ENCODE results near the gene VPS8. TPM values are rescaled to one million over a fixed set of nuclear protein-coding genes. Genes with fewer than 3 reads are reported as not detected.

Gene VPS8
- total and polyA plus RNA-seq, 2 donors (not counting 1 experiment from before 2014, with no cell fraction given) = 24.9 to 99.4 TPM

DNA sequence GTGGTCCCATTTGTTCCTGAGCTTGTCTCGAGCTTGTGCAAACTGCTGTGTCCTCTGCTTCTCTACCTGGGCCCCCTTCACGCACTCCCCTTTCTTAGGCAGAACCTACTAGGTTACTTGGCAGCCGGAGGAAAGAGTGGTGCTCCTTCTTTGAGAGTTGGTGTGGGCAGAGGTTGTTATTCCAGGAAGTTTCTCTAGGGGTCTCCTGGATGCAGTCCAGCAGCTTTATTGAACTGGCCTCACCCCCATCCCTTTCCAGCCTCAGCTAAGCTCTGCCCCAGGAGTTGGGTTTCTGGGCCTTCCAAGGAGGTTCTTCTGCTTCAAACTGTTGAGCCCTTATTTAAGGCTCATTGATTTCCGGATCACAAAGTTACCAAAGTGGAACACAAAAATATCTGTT is 237.7 kb downstream of the VPS8 start:
- Histone ChIP-seq H4K20me1 (ENCODE audit: control insufficient read depth, extremely low read depth, insufficient read depth, low read length) (no peaks in the 10 kb centered on the region), H3K9ac (ENCODE audit: insufficient read depth, low read length) (no peak overlapping the region), H3K4me2 (ENCODE audit: extremely low read depth, insufficient read depth, low read length) (no peak overlapping the region), H3K27me3 (ENCODE audit: control insufficient read depth, insufficient read depth, low read length) (no peaks in the 10 kb centered on the region), H3K27ac (ENCODE audit: insufficient read depth, low read length) (no peak overlapping the region), H3K36me3 (ENCODE audit: control insufficient read depth, insufficient read depth, low read length) (peaks cover 2% of the 10 kb centered on the region), H3K4me3 (replicated peaks in 1 of 4; ENCODE audit: control extremely low read depth in 1 of 4, insufficient read depth in 1 of 4, low read depth in 3 of 4, low read length in 4 of 4) (no peak overlapping the region), H2AFZ (ENCODE audit: low read length) (no peak overlapping the region), H3K9me3 (ENCODE audit: control insufficient read depth, insufficient read depth, low read depth, low read length) (no peaks in the 10 kb centered on the region), H3K4me1 (ENCODE audit: control insufficient read depth, extremely low read depth, insufficient read depth, low read length) (peaks cover 4% of the 10 kb centered on the region), H3K79me2 (ENCODE audit: control insufficient read depth, insufficient read depth, low read length) (no peaks in the 10 kb centered on the region)
- no peak for TF ChIP-seq EZH2 (IDR thresholded peaks at IDR 0.05; ENCODE audit: low read length, missing control alignments)
- TF ChIP-seq, protein P1, sequence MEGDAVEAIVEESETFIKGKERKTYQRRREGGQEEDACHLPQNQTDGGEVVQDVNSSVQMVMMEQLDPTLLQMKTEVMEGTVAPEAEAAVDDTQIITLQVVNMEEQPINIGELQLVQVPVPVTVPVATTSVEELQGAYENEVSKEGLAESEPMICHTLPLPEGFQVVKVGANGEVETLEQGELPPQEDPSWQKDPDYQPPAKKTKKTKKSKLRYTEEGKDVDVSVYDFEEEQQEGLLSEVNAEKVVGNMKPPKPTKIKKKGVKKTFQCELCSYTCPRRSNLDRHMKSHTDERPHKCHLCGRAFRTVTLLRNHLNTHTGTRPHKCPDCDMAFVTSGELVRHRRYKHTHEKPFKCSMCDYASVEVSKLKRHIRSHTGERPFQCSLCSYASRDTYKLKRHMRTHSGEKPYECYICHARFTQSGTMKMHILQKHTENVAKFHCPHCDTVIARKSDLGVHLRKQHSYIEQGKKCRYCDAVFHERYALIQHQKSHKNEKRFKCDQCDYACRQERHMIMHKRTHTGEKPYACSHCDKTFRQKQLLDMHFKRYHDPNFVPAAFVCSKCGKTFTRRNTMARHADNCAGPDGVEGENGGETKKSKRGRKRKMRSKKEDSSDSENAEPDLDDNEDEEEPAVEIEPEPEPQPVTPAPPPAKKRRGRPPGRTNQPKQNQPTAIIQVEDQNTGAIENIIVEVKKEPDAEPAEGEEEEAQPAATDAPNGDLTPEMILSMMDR (conservative IDR thresholded peaks at IDR 0.05 in 1 of 2, IDR thresholded peaks at IDR 0.05 in 1 of 2; ENCODE audit: low read depth in 1 of 2, low read length in 2 of 2) = no peak
- no peak for DNase-seq (ENCODE audit: low read depth in 2 of 2)

DNA sequence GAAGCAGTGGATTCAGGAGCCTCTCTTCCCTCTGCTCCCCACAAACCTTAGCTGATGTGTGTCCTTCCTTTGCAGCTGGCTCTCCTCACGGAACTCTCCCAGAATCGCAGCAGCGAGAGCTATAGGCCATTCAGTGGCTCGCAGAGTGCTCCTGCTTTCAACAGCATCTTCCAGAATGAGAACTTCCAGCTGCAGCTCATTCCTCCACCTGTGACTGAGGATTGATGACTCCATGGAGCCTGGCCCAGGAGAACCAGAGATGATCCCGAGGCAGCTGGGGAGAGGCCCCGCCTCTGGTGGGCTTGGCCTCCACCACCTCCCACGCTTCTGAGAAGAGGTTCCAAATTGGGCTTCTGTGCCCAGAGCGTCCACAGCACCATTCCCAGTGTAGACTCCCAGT is 239.8 kb downstream of the VPS8 start:
- TF ChIP-seq, protein P1 (conservative IDR thresholded peaks at IDR 0.05 in 1 of 2, IDR thresholded peaks at IDR 0.05 in 1 of 2; ENCODE audit: low read depth in 1 of 2, low read length in 2 of 2) = no peak
- no peak for TF ChIP-seq EZH2 (IDR thresholded peaks at IDR 0.05; ENCODE audit: low read length, missing control alignments)
- no peak overlapping the region for H3K4me2 ChIP-seq (ENCODE audit: extremely low read depth, insufficient read depth, low read length)
- no peak overlapping the region for H3K9ac ChIP-seq (ENCODE audit: insufficient read depth, low read length)
- H2AFZ ChIP-seq (ENCODE audit: low read length) = no peak overlapping the region
- H3K9me3 ChIP-seq (ENCODE audit: control insufficient read depth, insufficient read depth, low read depth, low read length) = no peaks in the 10 kb centered on the region
- no peaks in the 10 kb centered on the region for H3K4me1 ChIP-seq (ENCODE audit: control insufficient read depth, extremely low read depth, insufficient read depth, low read length)
- no peaks in the 10 kb centered on the region for H3K79me2 ChIP-seq (ENCODE audit: control insufficient read depth, insufficient read depth, low read length)
- no peak overlapping the region for H3K4me3 ChIP-seq (replicated peaks in 1 of 4; ENCODE audit: control extremely low read depth in 1 of 4, insufficient read depth in 1 of 4, low read depth in 3 of 4, low read length in 4 of 4)
- no peaks in the 10 kb centered on the region for H3K27me3 ChIP-seq (ENCODE audit: control insufficient read depth, insufficient read depth, low read length)
- DNase-seq (ENCODE audit: low read depth in 2 of 2) = no peak
- H4K20me1 ChIP-seq (ENCODE audit: control insufficient read depth, extremely low read depth, insufficient read depth, low read length) = no peaks in the 10 kb centered on the region
- H3K27ac ChIP-seq (ENCODE audit: insufficient read depth, low read length) = no peak overlapping the region
- peaks cover 2% of the 10 kb centered on the region for H3K36me3 ChIP-seq (ENCODE audit: control insufficient read depth, insufficient read depth, low read length)

DNA sequence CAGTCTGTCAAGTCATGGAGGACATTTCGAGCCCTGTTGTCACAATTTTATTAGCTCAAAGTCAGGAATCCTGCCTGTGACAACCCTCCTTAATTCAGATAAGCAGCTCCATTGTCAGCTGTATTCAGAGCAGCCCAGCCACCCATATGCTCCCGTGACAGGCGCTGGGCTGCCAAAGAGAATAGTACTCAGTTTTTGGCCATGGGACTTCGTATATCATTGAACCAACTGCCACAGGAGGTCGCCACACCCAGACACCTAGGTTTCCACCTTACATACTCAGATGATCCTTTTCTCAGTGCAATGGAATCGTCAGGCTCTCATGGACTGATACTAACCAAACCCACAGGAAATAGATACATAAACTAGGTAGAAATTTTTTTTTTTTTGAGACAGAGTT is 240.7 kb downstream of the VPS8 start:
- Histone ChIP-seq H3K4me3 (replicated peaks in 1 of 4; ENCODE audit: control extremely low read depth in 1 of 4, insufficient read depth in 1 of 4, low read depth in 3 of 4, low read length in 4 of 4) (no peak overlapping the region), H4K20me1 (ENCODE audit: control insufficient read depth, extremely low read depth, insufficient read depth, low read length) (no peaks in the 10 kb centered on the region), H3K9ac (ENCODE audit: insufficient read depth, low read length) (no peak overlapping the region), H3K4me1 (ENCODE audit: control insufficient read depth, extremely low read depth, insufficient read depth, low read length) (no peaks in the 10 kb centered on the region), H3K79me2 (ENCODE audit: control insufficient read depth, insufficient read depth, low read length) (no peaks in the 10 kb centered on the region), H3K27ac (ENCODE audit: insufficient read depth, low read length) (no peak overlapping the region), H2AFZ (ENCODE audit: low read length) (no peak overlapping the region), H3K4me2 (ENCODE audit: extremely low read depth, insufficient read depth, low read length) (no peak overlapping the region), H3K9me3 (ENCODE audit: control insufficient read depth, insufficient read depth, low read depth, low read length) (no peaks in the 10 kb centered on the region), H3K36me3 (ENCODE audit: control insufficient read depth, insufficient read depth, low read length) (peaks cover 2% of the 10 kb centered on the region), H3K27me3 (ENCODE audit: control insufficient read depth, insufficient read depth, low read length) (no peaks in the 10 kb centered on the region)
- TF ChIP-seq EZH2 (IDR thresholded peaks at IDR 0.05; ENCODE audit: low read length, missing control alignments) = no peak
- TF ChIP-seq, protein P1 (conservative IDR thresholded peaks at IDR 0.05 in 1 of 2, IDR thresholded peaks at IDR 0.05 in 1 of 2; ENCODE audit: low read depth in 1 of 2, low read length in 2 of 2) = no peak
- DNase-seq (ENCODE audit: low read depth in 2 of 2) = no peak
